Mesothelial cell of epicardium (in vitro differentiated cells): Measurements from ENCODE around the gene BEAN1. TPM values are rescaled to one million over a fixed set of nuclear protein-coding genes. Genes with fewer than 3 reads are reported as not detected.

Experiments used
- DNase-seq, 2 experiments: peaks; one replicate each; pipeline ENCODE4 v3.0.0; 2021; ENCODE audit warnings: low spot score in 2 of 2; ENCODE audit not compliant: unreplicated experiment in 2 of 2
- H3K27ac Mint-ChIP-seq: 2 replicates; pipeline ENCODE4 v1.8.0; 2021; ENCODE audit warnings: mixed read lengths
- H3K27me3 Mint-ChIP-seq: 2 replicates; pipeline ENCODE4 v1.8.0; 2021; ENCODE audit warnings: low read depth, mixed read lengths
- H3K36me3 Mint-ChIP-seq: 2 replicates; pipeline ENCODE4 v1.8.0; 2021; ENCODE audit warnings: mixed read lengths
- H3K4me1 Mint-ChIP-seq: 2 replicates; pipeline ENCODE4 v1.8.0; 2021; ENCODE audit warnings: mixed read lengths
- H3K4me3 Mint-ChIP-seq: 2 replicates; pipeline ENCODE4 v1.8.0; 2021; ENCODE audit warnings: mild to moderate bottlenecking, moderate library complexity, mixed read lengths
- H3K9me3 Mint-ChIP-seq: 2 replicates; pipeline ENCODE4 v1.8.0; 2021; ENCODE audit warnings: mixed read lengths
- total RNA-seq: library from RNA; stranded (reverse); gene quantifications from 3 replicates; pipeline ENCODE4 v1.2.1, GENCODE V29; 2021
- TF ChIP-seq, protein P1 (sequence below): fragments of 200-600 bp; sonication (generic); IDR thresholded peaks from one replicate; pipeline ENCODE4 v1.5.0; 2021; ENCODE audit warnings: antibody characterized with exemption; ENCODE audit not compliant: unreplicated experiment

The BEAN1 gene
- total RNA-seq, 1 donor from 2014 or later, result 1.1 TPM

DNA sequence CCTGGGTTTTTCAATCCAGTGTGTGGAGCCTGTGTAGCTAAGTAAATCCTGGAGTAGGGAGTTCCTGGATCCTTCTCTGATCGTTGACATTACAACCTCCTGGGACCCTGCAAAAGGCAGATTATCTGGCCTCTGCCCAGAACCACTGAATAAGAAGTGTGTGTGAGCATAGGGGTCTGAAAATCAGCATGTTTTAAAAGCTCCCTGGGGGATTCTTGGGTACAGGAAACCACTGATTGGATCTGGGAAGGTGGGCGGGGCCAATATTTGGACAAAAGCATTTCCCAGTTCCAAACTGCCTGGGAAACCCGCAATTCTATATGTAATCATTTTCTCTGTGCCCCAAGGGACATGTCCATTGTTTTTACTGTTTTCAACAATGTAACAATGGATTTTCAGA lies 27.2 kb upstream of the BEAN1 start:
- peaks cover 5% of the 10 kb centered on the region for H3K4me1 Mint-ChIP-seq
- H3K9me3 Mint-ChIP-seq, result peaks cover 2% of the 10 kb centered on the region
- H3K27me3 Mint-ChIP-seq, result no peaks in the 10 kb centered on the region
- TF ChIP-seq, protein P1, sequence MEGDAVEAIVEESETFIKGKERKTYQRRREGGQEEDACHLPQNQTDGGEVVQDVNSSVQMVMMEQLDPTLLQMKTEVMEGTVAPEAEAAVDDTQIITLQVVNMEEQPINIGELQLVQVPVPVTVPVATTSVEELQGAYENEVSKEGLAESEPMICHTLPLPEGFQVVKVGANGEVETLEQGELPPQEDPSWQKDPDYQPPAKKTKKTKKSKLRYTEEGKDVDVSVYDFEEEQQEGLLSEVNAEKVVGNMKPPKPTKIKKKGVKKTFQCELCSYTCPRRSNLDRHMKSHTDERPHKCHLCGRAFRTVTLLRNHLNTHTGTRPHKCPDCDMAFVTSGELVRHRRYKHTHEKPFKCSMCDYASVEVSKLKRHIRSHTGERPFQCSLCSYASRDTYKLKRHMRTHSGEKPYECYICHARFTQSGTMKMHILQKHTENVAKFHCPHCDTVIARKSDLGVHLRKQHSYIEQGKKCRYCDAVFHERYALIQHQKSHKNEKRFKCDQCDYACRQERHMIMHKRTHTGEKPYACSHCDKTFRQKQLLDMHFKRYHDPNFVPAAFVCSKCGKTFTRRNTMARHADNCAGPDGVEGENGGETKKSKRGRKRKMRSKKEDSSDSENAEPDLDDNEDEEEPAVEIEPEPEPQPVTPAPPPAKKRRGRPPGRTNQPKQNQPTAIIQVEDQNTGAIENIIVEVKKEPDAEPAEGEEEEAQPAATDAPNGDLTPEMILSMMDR, result no peak
- H3K4me3 Mint-ChIP-seq, result no peak overlapping the region
- peak in 1 of 2 experiments; percentile 31 for DNase-seq
- H3K36me3 Mint-ChIP-seq, result no peaks in the 10 kb centered on the region
- H3K27ac Mint-ChIP-seq, result no peak overlapping the region

DNA sequence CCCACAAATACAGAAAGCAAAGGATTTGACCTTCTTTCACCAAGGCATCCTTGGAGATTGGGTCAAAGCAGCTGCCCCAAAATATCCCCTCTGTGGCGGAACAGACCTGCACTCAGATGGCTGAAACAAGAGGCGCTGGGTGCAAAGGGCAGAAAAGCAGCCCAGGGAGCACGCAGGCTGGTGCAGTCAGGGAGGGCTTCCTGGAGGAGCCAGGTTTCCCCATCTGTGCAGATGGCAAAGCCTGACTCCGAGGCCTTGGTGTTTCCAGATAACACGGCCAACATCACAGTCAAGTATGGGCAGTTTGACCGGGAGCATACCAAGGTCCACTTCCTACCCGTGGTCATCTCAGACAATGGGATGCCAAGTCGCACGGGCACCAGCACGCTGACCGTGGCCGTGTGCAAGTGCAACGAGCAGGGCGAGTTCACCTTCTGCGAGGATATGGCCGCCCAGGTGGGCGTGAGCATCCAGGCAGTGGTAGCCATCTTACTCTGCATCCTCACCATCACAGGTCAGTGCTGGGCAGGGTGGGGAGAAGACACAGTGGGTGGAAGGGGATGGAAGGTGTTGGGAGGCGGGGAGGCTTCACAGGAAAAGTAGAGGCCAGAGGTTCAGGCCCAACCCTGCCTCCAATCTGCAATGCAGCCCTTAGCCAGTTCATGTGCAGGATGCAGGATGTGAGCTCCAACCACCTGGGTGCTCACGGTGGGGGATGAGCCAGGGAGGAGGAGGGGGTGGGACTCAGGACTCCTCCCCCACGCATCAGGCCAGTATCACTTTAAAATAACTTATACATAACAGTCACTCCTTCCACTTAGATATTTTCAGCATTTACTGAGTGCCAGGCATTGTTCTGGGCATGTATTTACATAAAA lies 26.4 kb upstream of the BEAN1 start:
- no peaks in the 10 kb centered on the region for H3K36me3 Mint-ChIP-seq
- no peak overlapping the region for H3K4me3 Mint-ChIP-seq
- DNase-seq, result peak in 1 of 2 experiments; percentile 34
- H3K9me3 Mint-ChIP-seq, result peaks cover 6% of the 10 kb centered on the region
- H3K4me1 Mint-ChIP-seq, result peaks cover 5% of the 10 kb centered on the region
- peaks cover 7% of the 10 kb centered on the region for H3K27me3 Mint-ChIP-seq
- TF ChIP-seq, protein P1, result no peak
- no peak overlapping the region for H3K27ac Mint-ChIP-seq

DNA sequence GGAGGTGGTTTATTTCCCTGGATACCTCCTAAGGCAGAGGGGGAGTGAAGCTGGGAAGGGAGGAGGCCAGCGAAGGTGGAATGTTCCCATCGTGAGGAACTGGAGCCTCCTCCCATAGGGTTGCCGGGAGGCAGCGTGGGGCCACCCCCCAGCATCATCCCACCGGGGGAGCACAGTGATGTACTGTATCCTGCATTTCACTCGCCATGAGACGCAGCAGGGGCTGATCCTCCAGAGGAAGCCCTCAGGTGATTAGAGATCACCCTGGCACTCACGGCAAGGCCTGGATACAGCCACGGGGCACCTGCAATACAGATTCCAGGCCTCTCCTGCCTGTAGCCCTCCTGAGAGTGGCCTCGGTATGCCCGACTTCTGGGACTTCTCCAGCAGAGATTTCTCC lies 25.5 kb upstream of the BEAN1 start:
- Mint-ChIP-seq H3K27ac (no peak overlapping the region), H3K4me1 (peaks cover 5% of the 10 kb centered on the region), H3K4me3 (no peak overlapping the region), H3K36me3 (no peaks in the 10 kb centered on the region), H3K9me3 (peaks cover 6% of the 10 kb centered on the region), H3K27me3 (peaks cover 14% of the 10 kb centered on the region)
- TF ChIP-seq, protein P1, result no peak
- peak in 1 of 2 experiments; percentile 26 for DNase-seq

DNA sequence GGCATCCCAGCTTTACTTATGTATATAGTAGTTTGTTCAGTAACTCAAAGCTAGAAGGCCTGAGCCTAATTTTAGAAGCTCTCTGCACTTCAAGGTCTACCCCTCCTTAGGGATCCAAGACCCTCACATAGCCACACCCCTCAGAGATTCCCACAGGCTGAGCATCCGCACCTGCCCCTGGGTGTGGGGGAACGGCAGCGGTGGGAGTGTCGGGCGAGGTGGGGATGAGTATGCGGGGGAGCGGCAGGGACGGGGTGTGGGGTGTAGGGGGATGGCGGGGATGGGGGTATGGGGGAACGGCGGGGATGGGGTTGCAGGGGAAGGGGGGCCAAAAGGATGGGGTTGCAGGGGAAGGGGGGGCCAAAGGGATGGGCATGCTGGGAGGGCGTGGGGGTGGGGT lies 24.9 kb upstream of the BEAN1 start:
- TF ChIP-seq, protein P1, result no peak
- peaks cover 14% of the 10 kb centered on the region for H3K27me3 Mint-ChIP-seq
- peaks cover 6% of the 10 kb centered on the region for H3K9me3 Mint-ChIP-seq
- no peaks in the 10 kb centered on the region for H3K36me3 Mint-ChIP-seq
- H3K27ac Mint-ChIP-seq, result no peak overlapping the region
- DNase-seq, result peak in 1 of 2 experiments; percentile 34
- H3K4me1 Mint-ChIP-seq, result peaks cover 9% of the 10 kb centered on the region
- H3K4me3 Mint-ChIP-seq, result no peak overlapping the region

GRCh38 chr16:66402591-66403230 lies 24.4 kb upstream of the BEAN1 start:
- peaks cover 10% of the 10 kb centered on the region for H3K4me1 Mint-ChIP-seq
- H3K27me3 Mint-ChIP-seq, result peaks cover 14% of the 10 kb centered on the region
- no peak overlapping the region for H3K4me3 Mint-ChIP-seq
- H3K27ac Mint-ChIP-seq, result no peak overlapping the region
- H3K36me3 Mint-ChIP-seq, result no peaks in the 10 kb centered on the region
- DNase-seq, result peak in 1 of 2 experiments; percentile 36
- peaks cover 6% of the 10 kb centered on the region for H3K9me3 Mint-ChIP-seq
- TF ChIP-seq, protein P1, result no peak
